ENCODE results near the gene CACHD1.

Gene CACHD1

GRCh38 chr1:64549464-64550239, 79.7 kb downstream of the CACHD1 start:
- DNase-seq (ENCODE audit: low spot score), result no peak

GRCh38 chr1:64550510-64550909, 80.6 kb downstream of the CACHD1 start:
- peak; percentile 18 for DNase-seq (ENCODE audit: low spot score)

GRCh38 chr1:64550946-64551605, 81.1 kb downstream of the CACHD1 start:
- no peak for DNase-seq (ENCODE audit: low spot score)

GRCh38 chr1:64553285-64553684, 83.4 kb downstream of the CACHD1 start:
- DNase-seq (ENCODE audit: low spot score), result no peak

- DNase-seq (ENCODE audit: low spot score), result no peak
Observed at GRCh38 chr1:64555947-64556346, 86.0 kb downstream of the CACHD1 start.

GRCh38 chr1:64561993-64562392, 92.1 kb downstream of the CACHD1 start:
- DNase-seq (ENCODE audit: low spot score), result no peak

GRCh38 chr1:64563958-64564565, 94.1 kb downstream of the CACHD1 start:
- DNase-seq (ENCODE audit: low spot score), result no peak

GRCh38 chr1:64564891-64565290, 95.0 kb downstream of the CACHD1 start:
- no peak for DNase-seq (ENCODE audit: low spot score)

- DNase-seq (ENCODE audit: low spot score), result no peak
Observed at GRCh38 chr1:64567426-64568170, 97.7 kb downstream of the CACHD1 start.

GRCh38 chr1:64568171-64568450, 98.2 kb downstream of the CACHD1 start:
- DNase-seq (ENCODE audit: low spot score), result no peak

- DNase-seq (ENCODE audit: low spot score), result no peak
Observed at GRCh38 chr1:64569411-64569810, 99.5 kb downstream of the CACHD1 start.

- no peak for DNase-seq (ENCODE audit: low spot score)
Observed at GRCh38 chr1:64570267-64570855, 100.4 kb downstream of the CACHD1 start.

- no peak for DNase-seq (ENCODE audit: low spot score)
Observed at GRCh38 chr1:64572222-64572900, 102.4 kb downstream of the CACHD1 start.

- no peak for DNase-seq (ENCODE audit: low spot score)
Observed at GRCh38 chr1:64574301-64574700, 104.4 kb downstream of the CACHD1 start.

- DNase-seq (ENCODE audit: low spot score), result no peak
Observed at GRCh38 chr1:64575881-64576676, 106.2 kb downstream of the CACHD1 start.

- DNase-seq (ENCODE audit: low spot score), result no peak
Observed at GRCh38 chr1:64578270-64578973, 108.5 kb downstream of the CACHD1 start.

GRCh38 chr1:64579767-64580166, 109.8 kb downstream of the CACHD1 start:
- no peak for DNase-seq (ENCODE audit: low spot score)

- no peak for DNase-seq (ENCODE audit: low spot score)
Observed at GRCh38 chr1:64581135-64581842, 111.4 kb downstream of the CACHD1 start.

GRCh38 chr1:64581843-64582185, 111.9 kb downstream of the CACHD1 start:
- DNase-seq (ENCODE audit: low spot score), result no peak

GRCh38 chr1:64584479-64584878, 114.5 kb downstream of the CACHD1 start:
- DNase-seq (ENCODE audit: low spot score), result no peak
